HepG2 (cell line): ENCODE results near the gene ARL8A. TPM values are rescaled to one million over a fixed set of nuclear protein-coding genes. Genes with fewer than 3 reads are reported as not detected.

Experiments
- ATAC-seq: fragments of 200-7000 bp; cut with Tn5 transposase; 3 replicates; pipeline ENCODE4 v1.9.1; 2020; ENCODE audit warnings: mild to moderate bottlenecking, moderate library complexity
- BruUV-seq: library from RNA; stranded (reverse); fragments of 400-500 nt; replicated peaks from 2 replicates; lab custom pipeline; 2021; lab: Mats Ljungman, UMichigan
- CTCF ChIA-PET: fragments of 300-600 bp; formaldehyde crosslinking; extraction: SDS; loops from one replicate; lab custom pipeline; 2021; ENCODE audit warnings: low total read pairs, inconsistent platforms, low intra/inter-chr PET ratio; lab: Yijun Ruan, JAX
- POLR2A ChIA-PET: fragments of 350-600 bp; sonication (Branson Sonifier 250); formaldehyde crosslinking; loops from one replicate; lab custom pipeline; 2020; ENCODE audit warnings: antibody characterized with exemption, inconsistent platforms; lab: Yijun Ruan, JAX
- DNase-seq: peaks from one replicate; pipeline ENCODE4 v3.0.0-alpha.2; 2015; ENCODE audit warnings: low spot score
- FAIRE-seq: peaks from 3 replicates; lab custom pipeline; 2011; peaks lifted over from hg19 to GRCh38; lab: Jason Lieb, UNC
- H2AFZ ChIP-seq: one replicate; pipeline ENCODE4 v1.6.1; 2011; ENCODE audit warnings: low read length, inconsistent platforms
- H3K27ac ChIP-seq: fragments of 300-600 bp; 3 replicates; pipeline ENCODE4 v1.8.0; 2011; ENCODE audit warnings: mixed run types, mild to moderate bottlenecking, mixed read lengths, low read length, inconsistent platforms; ENCODE audit not compliant: insufficient read depth; ENCODE audit errors: extremely low read length
- H3K27me3 ChIP-seq, 2 experiments: fragments of 200-600 bp in 1 of 2; 2 replicates in 1 of 2; 3 replicates in 1 of 2; pipeline versions ENCODE4 v1.6.0 to v1.8.0; 2011; ENCODE audit warnings: low read length in 2 of 2, mild to moderate bottlenecking in 2 of 2, moderate library complexity in 2 of 2, inconsistent platforms in 1 of 2; ENCODE audit not compliant: insufficient read depth in 2 of 2, control insufficient read depth in 1 of 2
- H3K36me3 ChIP-seq, 2 experiments: fragments of 200-600 bp in 1 of 2; replicated peaks in 1 of 2; 2 replicates in 1 of 2; 3 replicates in 1 of 2; pipeline versions ENCODE4 v1.5.1 to v1.8.0; 2011; ENCODE audit warnings: low read length in 2 of 2, inconsistent platforms in 1 of 2; ENCODE audit not compliant: insufficient read depth in 2 of 2, control insufficient read depth in 1 of 2
- H3K4me1 ChIP-seq: 2 replicates; pipeline ENCODE4 v1.5.1; 2012; ENCODE audit warnings: low read length, inconsistent platforms; ENCODE audit not compliant: insufficient read depth
- H3K4me2 ChIP-seq: 2 replicates; pipeline ENCODE4 v1.6.0; 2011; ENCODE audit warnings: low read depth, low read length, inconsistent platforms
- H3K4me3 ChIP-seq, 3 experiments: fragments of 200-600 bp in 1 of 3; sonication (generic), shearing (Covaris generic) in 1 of 3; replicated peaks in 1 of 3; 2 replicates each; pipeline ENCODE4 v1.5.1; 2011 to 2016; ENCODE audit warnings: low read length in 3 of 3, inconsistent platforms in 2 of 3, low read depth in 2 of 3, mild to moderate bottlenecking in 2 of 3, control low read depth in 1 of 3, mixed read lengths in 1 of 3; ENCODE audit not compliant: insufficient read depth in 1 of 3
- H3K79me2 ChIP-seq: one replicate; pipeline ENCODE4 v1.6.1; 2011; ENCODE audit warnings: low read length, inconsistent platforms; ENCODE audit not compliant: insufficient read depth
- H3K9ac ChIP-seq: 2 replicates; pipeline ENCODE4 v1.6.0; 2011; ENCODE audit warnings: mild to moderate bottlenecking, low read depth, low read length, inconsistent platforms; ENCODE audit not compliant: insufficient read depth
- H3K9me3 ChIP-seq: 2 replicates; pipeline ENCODE4 v1.5.1; 2012; ENCODE audit warnings: mild to moderate bottlenecking, low read length
- H4K20me1 ChIP-seq: 2 replicates; pipeline ENCODE4 v1.6.0; 2011; ENCODE audit warnings: inconsistent platforms, mild to moderate bottlenecking, low read length, moderate library complexity; ENCODE audit not compliant: insufficient read depth
- DPF2 ChIP-seq: sonication (generic); formaldehyde crosslinking; IDR thresholded peaks from 2 replicates; pipeline ENCODE4 v1.4.0; 2020; ENCODE audit warnings: mild to moderate bottlenecking, low read depth, missing genetic modification reagents, borderline replicate concordance
- HES4 ChIP-seq: sonication (generic); formaldehyde crosslinking; IDR thresholded peaks from 2 replicates; pipeline ENCODE4 v1.9.0; 2021; ENCODE audit warnings: mild to moderate bottlenecking, missing genetic modification reagents, borderline replicate concordance
- KAT8 ChIP-seq: IDR thresholded peaks from 2 replicates; pipeline ENCODE4 v1.6.1; 2016; ENCODE audit warnings: missing genetic modification reagents, missing compliant biosample characterization
- KMT2A ChIP-seq: sonication (generic); formaldehyde crosslinking; IDR thresholded peaks from 2 replicates; pipeline ENCODE4 v1.4.0; 2020; ENCODE audit warnings: missing genetic modification reagents
- MED8 ChIP-seq: sonication (generic); formaldehyde crosslinking; IDR thresholded peaks from 2 replicates; pipeline ENCODE4 v1.8.1; 2023; ENCODE audit warnings: mild to moderate bottlenecking, missing genetic modification reagents; ENCODE audit not compliant: insufficient replicate concordance
- NR1H2 ChIP-seq: sonication (generic); formaldehyde crosslinking; IDR thresholded peaks from 2 replicates; pipeline ENCODE4 v1.8.1; 2022; ENCODE audit warnings: low read depth, missing genetic modification reagents, borderline replicate concordance
- SCMH1 ChIP-seq: sonication (generic); formaldehyde crosslinking; IDR thresholded peaks from 2 replicates; pipeline ENCODE4 v1.9.0; 2021; ENCODE audit warnings: missing genetic modification reagents, mild to moderate bottlenecking, borderline replicate concordance
- THAP11 ChIP-seq: IDR thresholded peaks from 2 replicates; pipeline ENCODE4 v1.6.1; 2016; ENCODE audit warnings: missing biosample characterization, missing genetic modification reagents
- ZNF460 ChIP-seq: sonication (generic); formaldehyde crosslinking; IDR thresholded peaks from 2 replicates; pipeline ENCODE4 v1.5.1; 2020; ENCODE audit warnings: missing genetic modification reagents, mild to moderate bottlenecking, borderline replicate concordance
- ZSCAN29 ChIP-seq: sonication (generic); formaldehyde crosslinking; conservative IDR thresholded peaks from 2 replicates; pipeline ENCODE4 v1.4.0; 2020; ENCODE audit warnings: mild to moderate bottlenecking, missing genetic modification reagents
- WGBS: methylation state at CpG from one replicate; pipeline ENCODE4 v1.1.6; 2017; ENCODE audit warnings: low lambda C conversion rate; 5-methylcytosine and 5-hydroxymethylcytosine counted together
- in situ Hi-C: cut with HindIII; loops from 2 replicates; pipeline ENCODE4 v1.10.0; 2017; ENCODE audit warnings: low pct_unique_long_range_greater_than_20kb; ENCODE audit not compliant: extremely low pct_ligation_motif_present
- intact Hi-C: fragments of 100-400 bp; cut with micrococcal nuclease; formaldehyde crosslinking; loops from one replicate; pipeline ENCODE4 v1.10.0; 2022; ENCODE audit not compliant: unreplicated experiment
- polyA plus RNA-seq, 8 experiments: library from polyadenylated mRNA; depleted of rRNA in 3 of 8; stranded (reverse) in 7 of 8; unstranded in 1 of 8; fragments of >200 nt; fragmentation: Illumina TruSeq in 4 of 8; extraction: Trizol in 4 of 8; gene quantifications; 2 replicates each; pipeline versions ENCODE4 v1.2.1 to v1.2.3, GENCODE V29; 2011 to 2016; ENCODE audit warnings: low read depth in 4 of 8, missing spikeins in 1 of 8, mixed read lengths in 1 of 8; ENCODE audit not compliant: insufficient read depth in 1 of 8
- total RNA-seq, 5 experiments: library from RNA; depleted of rRNA; stranded (reverse); fragments of >200 nt; fragmentation: Illumina TruSeq; extraction: Trizol; gene quantifications; 2 replicates each; pipeline ENCODE4 v1.2.3, GENCODE V29; 2016; ENCODE audit warnings: low read depth in 1 of 5

The ARL8A gene
- total and polyA plus RNA-seq, 2 of the 13 experiments (the other 11 are each of a cell fraction or from before 2014, with no cell fraction given), result 2.7 to 23.4 TPM

GRCh38 chr1:202176949-202177927 is 32.7 kb upstream of the ARL8A start (continued):
- no peak for TF ChIP-seq HES4 (CRISPR knock-in tag)
- TF ChIP-seq NR1H2, result no peak
- TF ChIP-seq ZSCAN29 (CRISPR knock-in tag), result no peak

- Histone ChIP-seq H3K4me2 (no peak overlapping the region), H3K9ac (no peak overlapping the region), H3K27me3 (peaks cover 4 to 18% of the 10 kb centered on the region in 2 experiments; a peak in 4 of 5 replicates), H3K27ac (no peak overlapping the region), H4K20me1 (no peaks in the 10 kb centered on the region), H3K4me1 (no peaks in the 10 kb centered on the region), H3K9me3 (no peaks in the 10 kb centered on the region), H3K36me3 (no peaks in the 10 kb centered on the region), H3K79me2 (no peaks in the 10 kb centered on the region), H3K4me3 (no peak overlapping the region), H2AFZ (no peak overlapping the region)
- DNase-seq, result no peak
- CTCF ChIA-PET, result no interaction called here
- ATAC-seq, result no peak
- in situ Hi-C loops (no loop called here), intact Hi-C loops (no loop called here)
- 43% methylated on average over 6 of the region's 7 CpGs for WGBS
- BruUV-seq, result no TSS peak
- POLR2A ChIA-PET, result no interaction called here
- TF ChIP-seq DPF2 (no peak), MED8 (no peak), THAP11 (CRISPR knock-in tag) (no peak), KAT8 (CRISPR knock-in tag) (no peak), KMT2A (CRISPR knock-in tag) (no peak), ZNF460 (CRISPR knock-in tag) (no peak), SCMH1 (CRISPR knock-in tag) (no peak)
- no peak for FAIRE-seq
Measured at GRCh38 chr1:202173993-202174392, 29.5 kb upstream of the ARL8A start.
